Measurements from ENCODE around the gene KCTD3. TPM values are rescaled to one million over a fixed set of nuclear protein-coding genes. Genes with fewer than 3 reads are reported as not detected.

The KCTD3 gene
- total RNA-seq, 1 donor from 2014 or later = 55.4 TPM

DNA sequence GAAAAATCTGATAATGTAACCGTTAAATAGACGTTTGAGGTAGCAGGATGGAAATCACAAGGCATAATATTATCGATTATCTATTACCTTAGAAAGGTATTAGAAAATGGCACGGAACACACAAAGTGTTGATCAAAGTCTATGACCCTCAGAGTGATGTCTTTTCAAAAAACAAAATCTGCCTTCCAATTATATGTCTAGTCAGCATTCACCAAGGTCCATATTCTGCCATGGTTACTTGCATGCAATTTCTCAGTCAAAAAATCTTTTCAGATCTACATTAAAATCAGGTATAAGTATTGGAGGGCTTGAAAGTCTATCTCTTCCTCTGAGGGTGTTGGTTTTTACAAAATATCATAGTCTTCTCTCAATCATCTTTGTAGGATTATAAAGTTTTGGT lies 81.9 kb downstream of the KCTD3 start:
- DNase-seq (ENCODE audit: low spot score in 2 of 2) (no peak), FAIRE-seq (no peak)

DNA sequence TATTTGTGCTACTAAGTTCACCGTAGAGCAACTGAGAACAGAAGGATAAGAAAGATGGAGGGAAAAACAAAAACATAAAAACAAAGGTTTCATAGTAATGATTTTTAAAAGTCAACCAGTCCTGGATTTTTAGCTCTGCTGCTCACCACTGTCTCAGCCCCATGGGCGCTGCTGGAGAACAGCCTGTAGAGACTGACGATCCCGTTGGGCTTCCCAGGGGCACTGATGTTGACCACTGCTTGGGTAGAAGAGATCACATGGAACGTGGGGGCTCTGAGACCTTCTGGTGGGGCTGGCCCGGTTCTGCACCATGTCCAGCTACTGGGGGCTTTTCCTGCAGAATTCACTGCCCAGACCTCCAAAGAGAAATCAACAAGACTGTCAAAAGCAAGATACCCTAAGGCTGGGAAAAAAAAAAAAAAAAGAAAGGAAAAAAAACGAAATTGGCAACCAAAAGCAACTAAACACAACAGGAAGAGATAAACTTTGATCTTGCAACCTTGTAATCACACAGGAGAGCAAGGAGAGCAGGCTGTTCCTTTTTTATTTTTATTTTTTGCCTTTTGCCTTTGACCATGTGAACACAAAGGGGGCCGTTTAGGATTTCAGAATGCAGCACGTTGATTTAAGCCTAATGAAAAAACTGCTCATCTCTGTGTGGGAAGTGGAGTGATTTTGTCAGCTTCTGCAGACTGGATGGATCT lies 83.5 kb downstream of the KCTD3 start:
- DNase-seq (ENCODE audit: low spot score in 2 of 2) = no peak
- FAIRE-seq = no peak

DNA sequence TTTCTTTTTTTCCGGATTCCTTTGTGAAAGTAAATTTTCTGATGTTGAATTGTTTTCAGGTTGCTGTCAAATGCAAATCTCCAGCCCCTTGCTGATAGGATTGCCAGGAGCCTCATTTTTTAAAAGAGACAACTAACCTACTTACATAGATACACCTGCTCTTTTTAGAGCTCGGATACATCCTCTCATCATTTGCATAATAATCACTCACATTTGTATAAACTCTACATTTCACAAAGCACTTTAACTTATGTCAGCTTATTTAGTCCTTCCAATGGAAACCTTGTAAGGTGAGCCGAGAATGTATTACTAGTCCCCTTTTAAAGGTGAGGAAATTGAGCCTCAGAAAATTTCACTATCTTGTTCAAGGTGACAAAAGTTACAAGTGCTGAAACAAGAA lies 84.8 kb downstream of the KCTD3 start:
- FAIRE-seq (no peak), DNase-seq (ENCODE audit: low spot score in 2 of 2) (no peak)

DNA sequence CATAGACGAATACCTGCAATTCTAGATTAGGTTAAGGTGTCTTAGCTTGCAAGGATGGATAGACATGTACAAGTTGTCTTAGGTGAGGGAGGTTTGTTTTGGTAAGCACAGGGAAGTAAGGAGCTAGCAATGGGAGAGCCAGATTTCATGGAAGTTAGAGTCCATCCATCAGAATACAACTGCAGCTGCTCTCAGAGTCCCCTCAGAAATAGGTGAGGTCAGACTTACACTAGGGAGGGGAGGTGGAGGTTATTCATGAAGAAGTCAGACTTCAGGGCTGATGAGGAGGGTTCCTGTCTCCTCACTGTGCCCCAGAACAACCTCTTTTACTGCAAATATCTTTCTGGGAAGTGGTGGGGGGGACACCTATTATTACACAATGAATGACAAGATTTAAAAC lies 85.3 kb downstream of the KCTD3 start:
- FAIRE-seq (no peak), DNase-seq (ENCODE audit: low spot score in 2 of 2) (no peak)

DNA sequence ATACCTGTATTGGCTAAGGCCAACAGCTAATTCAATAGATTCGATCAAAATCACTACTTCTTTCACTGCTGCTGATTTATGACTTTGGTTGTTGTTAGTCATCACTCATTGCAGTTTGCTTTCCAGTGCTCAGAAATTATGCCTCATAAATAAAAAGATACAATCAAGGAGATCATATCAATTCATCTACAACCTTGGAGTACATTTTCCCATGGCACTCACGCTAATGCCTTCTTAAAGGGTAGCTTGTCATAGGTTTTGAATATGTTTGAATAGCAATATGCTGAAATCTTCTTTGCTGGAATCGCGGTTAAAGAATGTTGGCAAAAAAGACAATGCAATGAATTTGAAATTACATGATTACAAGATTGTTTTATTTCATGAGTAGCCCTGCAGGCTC lies 89.9 kb downstream of the KCTD3 start:
- DNase-seq (ENCODE audit: low spot score in 2 of 2) = no peak
- no peak for FAIRE-seq

DNA sequence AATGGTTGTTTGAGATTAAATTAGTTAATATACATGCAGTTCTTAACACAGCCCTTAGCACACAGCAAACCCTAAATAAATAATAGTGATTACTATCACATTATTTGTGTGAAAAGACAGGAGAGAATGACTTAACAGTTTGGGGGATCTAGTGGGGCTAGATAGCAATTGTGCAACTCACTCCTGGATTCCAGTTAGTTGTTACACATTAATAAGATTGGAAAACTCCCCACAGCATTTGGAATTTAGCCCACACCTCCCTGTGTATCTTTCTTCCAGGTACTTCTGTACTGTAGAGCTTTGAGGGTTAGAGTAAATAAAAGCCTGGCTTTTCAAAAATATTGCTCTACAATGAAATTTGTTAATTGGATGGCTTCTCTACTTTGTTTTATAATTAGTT lies 93.2 kb downstream of the KCTD3 start:
- DNase-seq (ENCODE audit: low spot score in 2 of 2) (no peak), FAIRE-seq (no peak)

DNA sequence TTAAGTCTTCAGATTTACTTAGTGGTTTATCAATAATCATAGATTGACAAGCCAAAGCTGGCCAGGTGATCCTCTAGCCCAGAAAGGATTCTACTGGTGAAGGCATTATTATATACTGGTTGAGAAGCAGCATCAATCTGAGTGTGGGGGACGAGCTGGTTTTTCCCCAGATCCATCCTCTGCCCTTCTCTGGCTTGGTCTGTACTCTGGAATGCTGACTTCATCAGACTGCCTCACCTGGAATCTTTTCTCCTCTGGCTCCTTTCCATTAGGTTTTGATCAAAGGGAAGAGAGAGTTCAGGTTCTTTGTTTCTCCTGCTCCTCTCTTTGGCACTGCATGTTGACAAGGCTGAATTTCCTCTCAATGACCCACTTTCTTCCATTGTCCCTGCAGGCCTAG lies 93.9 kb downstream of the KCTD3 start:
- FAIRE-seq (no peak), DNase-seq (ENCODE audit: low spot score in 2 of 2) (no peak)

DNA sequence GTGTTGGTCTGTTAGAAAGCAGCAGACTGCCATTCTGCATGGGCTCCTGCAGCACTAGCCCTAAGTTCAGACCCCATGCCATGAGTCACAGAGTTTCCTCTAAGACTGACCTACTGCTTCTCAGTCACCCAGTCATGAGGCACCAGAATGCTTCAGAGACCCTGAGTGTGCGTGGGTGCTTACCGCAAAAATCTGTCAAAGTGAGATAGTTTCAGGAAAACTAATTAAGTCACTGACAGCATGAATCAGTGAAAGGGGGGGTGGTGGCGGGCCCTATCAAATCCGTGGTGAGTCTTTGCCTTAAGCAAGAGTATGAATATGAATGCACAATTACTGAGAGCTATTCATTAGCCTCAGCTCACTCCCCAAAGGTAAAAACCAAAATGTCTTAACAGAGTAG lies 98.1 kb downstream of the KCTD3 start:
- no peak for FAIRE-seq
- no peak for DNase-seq (ENCODE audit: low spot score in 2 of 2)

DNA sequence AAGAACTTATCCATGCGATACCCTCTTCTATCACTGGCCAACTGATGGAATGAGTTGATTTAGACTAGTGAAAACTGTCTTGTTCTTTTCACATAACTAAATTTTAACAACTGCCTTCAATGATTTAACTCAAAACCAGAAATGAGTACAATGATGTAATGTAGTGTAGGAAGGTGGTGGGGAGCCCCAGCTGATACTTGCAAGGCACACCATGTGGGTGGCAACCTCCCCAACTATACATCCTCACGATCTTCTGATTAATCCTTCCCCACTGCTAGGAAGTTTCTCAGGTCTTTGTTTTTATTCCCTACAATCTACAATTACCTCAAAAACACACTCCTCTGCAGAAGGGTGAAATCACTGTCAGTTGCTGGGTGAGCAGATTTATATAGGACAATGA lies 100.7 kb downstream of the KCTD3 start:
- FAIRE-seq = no peak
- DNase-seq (ENCODE audit: low spot score in 2 of 2) = peak in 1 of 2 donors; percentile 1

DNA sequence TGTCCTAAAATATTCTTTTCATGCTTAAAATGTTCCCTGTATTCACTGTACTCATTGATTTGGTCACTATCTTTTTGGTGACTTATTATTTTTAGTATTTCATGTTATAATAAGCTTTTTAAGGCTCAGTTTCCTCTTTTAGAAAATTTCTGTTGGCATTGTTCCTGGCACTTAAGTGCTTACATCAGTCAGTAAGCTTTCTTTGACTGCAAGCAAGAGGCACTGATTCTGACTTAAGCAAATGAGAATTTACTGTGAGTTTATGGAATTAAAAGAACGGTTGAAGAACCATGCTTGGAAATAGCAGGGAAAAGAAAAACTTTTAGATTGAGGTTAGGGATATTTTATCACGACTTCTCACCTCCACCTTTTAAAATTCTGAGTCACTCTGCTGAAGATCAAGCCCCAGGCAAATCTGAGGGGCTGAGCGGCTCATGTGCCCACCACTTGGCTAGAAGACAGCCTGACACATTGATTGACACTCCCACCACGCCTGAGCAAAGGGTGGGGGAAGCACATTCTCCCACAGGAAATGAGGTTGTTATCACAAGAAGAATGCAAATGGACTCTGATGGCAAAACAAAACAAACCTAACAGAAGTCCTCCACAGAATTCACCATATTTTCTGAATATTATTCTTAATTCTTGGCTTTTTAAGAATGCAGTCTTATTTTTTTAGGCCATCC lies 102.8 kb downstream of the KCTD3 start:
- DNase-seq (ENCODE audit: low spot score in 2 of 2) (no peak), FAIRE-seq (no peak)

Small RNA genes within 50 kb of the gene (small RNA-seq; reads per million reads assigned to genes)
- 2.0 reads per million, percentile 82 among the genes with 10 or more reads in this experiment for gene RF00108

Measured in frontal cortex (tissue), 4 donors.